ENCODE measurements around the gene CASK.

CASK gene

DNA sequence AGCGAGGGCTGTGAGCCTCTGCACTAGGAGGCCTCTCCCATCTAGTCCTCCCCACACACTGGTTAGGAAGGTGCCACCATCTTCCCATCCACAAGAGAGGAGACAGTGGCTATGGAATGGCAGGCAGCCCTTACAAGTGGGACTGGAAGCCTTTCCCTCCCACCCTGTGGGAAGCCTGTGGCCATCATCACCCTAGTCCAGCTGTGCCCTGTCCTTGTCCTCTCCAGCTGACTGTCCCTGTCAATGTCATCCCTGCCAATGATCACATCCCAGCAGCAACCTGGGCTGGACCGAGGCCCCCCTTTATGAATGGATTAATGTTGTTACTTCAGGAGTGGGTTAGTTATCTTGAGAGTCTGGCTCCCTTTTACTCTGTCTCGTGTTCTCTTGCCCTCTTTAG, 423.4 kb downstream of the CASK start:
- H3K27me3 ChIP-seq (ENCODE audit: insufficient read depth, low read length, poor library complexity): no peaks in the 10 kb centered on the region
- WGBS (ENCODE audit: extremely low coverage, insufficient coverage, low lambda C conversion rate): no CpG with 5 or more reads among the region's 3 CpGs
- H2BK15ac ChIP-seq (replicated peaks; ENCODE audit: low read depth): no peak overlapping the region
- no peak overlapping the region for H2BK120ac ChIP-seq (ENCODE audit: low read depth, low read length)
- H3K27ac ChIP-seq (ENCODE audit: low read depth, low read length): no peak overlapping the region
- DNase-seq: no peak
- H3K79me2 ChIP-seq (ENCODE audit: control insufficient read depth, insufficient read depth, low read length): no peaks in the 10 kb centered on the region
- no peak overlapping the region for H2BK5ac ChIP-seq (ENCODE audit: low read length)
- H3K18ac ChIP-seq (ENCODE audit: low read length): no peak overlapping the region
- no peaks in the 10 kb centered on the region for H3K4me1 ChIP-seq (ENCODE audit: control insufficient read depth, low read depth, low read length)
- H3K4me3 ChIP-seq (ENCODE audit: low read length): no peak overlapping the region
- no peak overlapping the region for H4K5ac ChIP-seq (ENCODE audit: low read length)
- H4K8ac ChIP-seq (ENCODE audit: low read depth, low read length): no peak overlapping the region
- no peak overlapping the region for H3K4me2 ChIP-seq (ENCODE audit: low read length)
- H3K9ac ChIP-seq (ENCODE audit: low read length): no peak overlapping the region
- no peak overlapping the region for H2AK5ac ChIP-seq (ENCODE audit: low read length)
- no peaks in the 10 kb centered on the region for H3K79me1 ChIP-seq (ENCODE audit: low read length)
- H3K23ac ChIP-seq (ENCODE audit: low read length): no peak overlapping the region
- H3K56ac ChIP-seq (ENCODE audit: low read length): no peak overlapping the region
- H3K36me3 ChIP-seq (ENCODE audit: control insufficient read depth, insufficient read depth, low read length): no peaks in the 10 kb centered on the region
- no peak overlapping the region for H3K4ac ChIP-seq (ENCODE audit: low read depth, low read length)

DNA sequence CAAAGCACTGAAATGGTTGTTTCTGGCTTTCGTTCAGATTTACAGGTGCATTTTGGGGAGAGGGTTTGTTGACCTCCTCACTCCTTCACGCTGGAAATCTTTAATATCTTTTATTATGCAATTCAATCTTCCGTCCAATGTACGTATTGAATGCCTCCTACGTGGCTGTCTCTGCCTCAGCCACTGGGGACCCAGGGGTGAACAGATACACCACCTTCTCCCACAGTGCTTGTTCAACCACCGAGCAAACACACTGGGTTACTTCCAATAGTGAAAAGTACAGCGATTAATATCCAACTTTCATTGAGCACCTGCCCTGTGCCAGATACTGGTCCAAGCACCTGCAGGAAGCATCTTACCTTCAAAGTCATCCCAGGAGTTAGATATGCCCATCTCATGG, 424.2 kb downstream of the CASK start:
- Histone ChIP-seq H3K23ac (ENCODE audit: low read length) (no peak overlapping the region), H2BK5ac (ENCODE audit: low read length) (no peak overlapping the region), H3K9ac (ENCODE audit: low read length) (no peak overlapping the region), H3K18ac (ENCODE audit: low read length) (no peak overlapping the region), H3K27me3 (ENCODE audit: insufficient read depth, low read length, poor library complexity) (no peaks in the 10 kb centered on the region), H4K5ac (ENCODE audit: low read length) (no peak overlapping the region), H3K27ac (ENCODE audit: low read depth, low read length) (no peak overlapping the region), H3K4me2 (ENCODE audit: low read length) (no peak overlapping the region), H2BK15ac (replicated peaks; ENCODE audit: low read depth) (no peak overlapping the region), H3K36me3 (ENCODE audit: control insufficient read depth, insufficient read depth, low read length) (no peaks in the 10 kb centered on the region), H3K4me3 (ENCODE audit: low read length) (no peak overlapping the region), H3K56ac (ENCODE audit: low read length) (no peak overlapping the region), H4K8ac (ENCODE audit: low read depth, low read length) (no peak overlapping the region), H2BK120ac (ENCODE audit: low read depth, low read length) (no peak overlapping the region), H2AK5ac (ENCODE audit: low read length) (no peak overlapping the region), H3K4ac (ENCODE audit: low read depth, low read length) (no peak overlapping the region), H3K4me1 (ENCODE audit: control insufficient read depth, low read depth, low read length) (no peaks in the 10 kb centered on the region), H3K79me1 (ENCODE audit: low read length) (no peaks in the 10 kb centered on the region), H3K79me2 (ENCODE audit: control insufficient read depth, insufficient read depth, low read length) (no peaks in the 10 kb centered on the region)
- no CpG with 5 or more reads among the region's 7 CpGs for WGBS (ENCODE audit: extremely low coverage, insufficient coverage, low lambda C conversion rate)
- DNase-seq: no peak

DNA sequence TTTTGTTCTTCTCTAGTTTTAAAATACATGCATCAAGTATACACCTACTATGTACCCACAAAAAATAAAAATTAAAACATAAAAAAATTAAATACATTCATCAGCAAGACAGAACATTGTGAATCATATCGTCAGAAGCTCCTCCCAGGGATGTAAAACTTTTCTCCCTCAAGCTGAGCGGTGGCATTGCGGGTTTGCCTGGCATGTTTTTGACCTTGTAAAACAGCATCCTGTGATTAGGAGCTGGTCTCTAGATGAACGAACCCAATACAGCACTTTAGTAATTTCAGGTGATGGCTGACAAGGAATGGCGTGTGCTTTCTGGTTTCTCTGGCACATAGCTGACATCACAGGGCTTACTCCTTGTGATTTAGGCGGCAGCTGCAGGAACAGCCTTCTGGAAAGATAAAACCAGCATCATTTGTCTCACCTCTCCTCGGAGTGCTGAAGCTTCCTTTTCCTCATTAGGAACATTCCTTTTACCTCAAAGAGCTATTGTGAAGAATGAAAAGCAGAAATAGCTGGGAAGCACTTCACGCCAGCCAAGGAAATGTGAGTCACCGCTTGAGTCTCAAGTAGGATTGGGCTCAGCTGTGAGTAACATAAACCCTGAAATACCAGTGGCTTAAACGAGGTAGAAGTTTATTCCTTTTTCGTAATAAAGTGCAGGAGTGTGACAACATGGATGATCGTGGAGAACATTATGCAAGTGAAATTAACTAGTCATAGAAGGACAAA, 431.9 kb downstream of the CASK start:
- Histone ChIP-seq H2BK15ac (replicated peaks; ENCODE audit: low read depth) (peak overlapping the region; percentile 36), H3K4me3 (ENCODE audit: low read length) (no peak overlapping the region), H3K9ac (ENCODE audit: low read length) (no peak overlapping the region), H3K79me2 (ENCODE audit: control insufficient read depth, insufficient read depth, low read length) (no peaks in the 10 kb centered on the region), H3K27me3 (ENCODE audit: insufficient read depth, low read length, poor library complexity) (no peaks in the 10 kb centered on the region), H2BK120ac (ENCODE audit: low read depth, low read length) (no peak overlapping the region), H3K4me1 (ENCODE audit: control insufficient read depth, low read depth, low read length) (no peaks in the 10 kb centered on the region), H3K56ac (ENCODE audit: low read length) (no peak overlapping the region), H3K4ac (ENCODE audit: low read depth, low read length) (no peak overlapping the region), H3K79me1 (ENCODE audit: low read length) (no peaks in the 10 kb centered on the region), H3K4me2 (ENCODE audit: low read length) (no peak overlapping the region), H4K5ac (ENCODE audit: low read length) (no peak overlapping the region), H2BK5ac (ENCODE audit: low read length) (no peak overlapping the region), H4K8ac (ENCODE audit: low read depth, low read length) (no peak overlapping the region), H3K36me3 (ENCODE audit: control insufficient read depth, insufficient read depth, low read length) (no peaks in the 10 kb centered on the region), H3K23ac (ENCODE audit: low read length) (no peak overlapping the region), H3K18ac (ENCODE audit: low read length) (no peak overlapping the region), H2AK5ac (ENCODE audit: low read length) (no peak overlapping the region), H3K27ac (ENCODE audit: low read depth, low read length) (peak overlapping the region; percentile 44)
- peak; percentile 93 for DNase-seq
- no CpG with 5 or more reads among the region's 12 CpGs for whole genome bisulfite sequencing (ENCODE audit: extremely low coverage, insufficient coverage, low lambda C conversion rate)

DNA sequence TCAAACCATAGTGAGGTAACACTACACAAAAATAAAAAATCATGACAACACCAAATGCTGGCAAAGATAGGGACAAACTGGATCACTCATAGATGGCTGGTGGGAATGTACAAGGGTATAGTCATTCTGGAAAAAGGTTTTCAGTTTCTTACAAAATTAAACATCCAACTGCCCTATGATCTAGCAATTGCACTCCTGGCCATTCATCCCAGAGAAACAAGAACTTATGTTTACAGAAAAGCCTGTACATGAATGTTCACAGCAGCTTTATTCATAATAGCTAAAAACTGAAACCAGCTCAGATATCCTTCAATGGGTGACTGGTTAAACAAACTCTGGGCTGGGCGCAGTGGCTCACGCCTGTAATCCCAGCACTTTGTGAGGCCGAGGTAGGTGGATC, 432.9 kb downstream of the CASK start:
- Histone ChIP-seq H3K79me1 (ENCODE audit: low read length) (no peaks in the 10 kb centered on the region), H4K8ac (ENCODE audit: low read depth, low read length) (no peak overlapping the region), H2BK120ac (ENCODE audit: low read depth, low read length) (no peak overlapping the region), H3K36me3 (ENCODE audit: control insufficient read depth, insufficient read depth, low read length) (no peaks in the 10 kb centered on the region), H3K56ac (ENCODE audit: low read length) (no peak overlapping the region), H3K9ac (ENCODE audit: low read length) (no peak overlapping the region), H3K4me2 (ENCODE audit: low read length) (no peak overlapping the region), H2BK5ac (ENCODE audit: low read length) (no peak overlapping the region), H3K27ac (ENCODE audit: low read depth, low read length) (no peak overlapping the region), H2AK5ac (ENCODE audit: low read length) (no peak overlapping the region), H3K4ac (ENCODE audit: low read depth, low read length) (no peak overlapping the region), H3K18ac (ENCODE audit: low read length) (no peak overlapping the region), H3K79me2 (ENCODE audit: control insufficient read depth, insufficient read depth, low read length) (no peaks in the 10 kb centered on the region), H3K23ac (ENCODE audit: low read length) (no peak overlapping the region), H2BK15ac (replicated peaks; ENCODE audit: low read depth) (no peak overlapping the region), H3K4me1 (ENCODE audit: control insufficient read depth, low read depth, low read length) (no peaks in the 10 kb centered on the region), H3K4me3 (ENCODE audit: low read length) (no peak overlapping the region), H4K5ac (ENCODE audit: low read length) (no peak overlapping the region), H3K27me3 (ENCODE audit: insufficient read depth, low read length, poor library complexity) (no peaks in the 10 kb centered on the region)
- DNase-seq: no peak
- WGBS (ENCODE audit: extremely low coverage, insufficient coverage, low lambda C conversion rate): no CpG with 5 or more reads among the region's 3 CpGs

DNA sequence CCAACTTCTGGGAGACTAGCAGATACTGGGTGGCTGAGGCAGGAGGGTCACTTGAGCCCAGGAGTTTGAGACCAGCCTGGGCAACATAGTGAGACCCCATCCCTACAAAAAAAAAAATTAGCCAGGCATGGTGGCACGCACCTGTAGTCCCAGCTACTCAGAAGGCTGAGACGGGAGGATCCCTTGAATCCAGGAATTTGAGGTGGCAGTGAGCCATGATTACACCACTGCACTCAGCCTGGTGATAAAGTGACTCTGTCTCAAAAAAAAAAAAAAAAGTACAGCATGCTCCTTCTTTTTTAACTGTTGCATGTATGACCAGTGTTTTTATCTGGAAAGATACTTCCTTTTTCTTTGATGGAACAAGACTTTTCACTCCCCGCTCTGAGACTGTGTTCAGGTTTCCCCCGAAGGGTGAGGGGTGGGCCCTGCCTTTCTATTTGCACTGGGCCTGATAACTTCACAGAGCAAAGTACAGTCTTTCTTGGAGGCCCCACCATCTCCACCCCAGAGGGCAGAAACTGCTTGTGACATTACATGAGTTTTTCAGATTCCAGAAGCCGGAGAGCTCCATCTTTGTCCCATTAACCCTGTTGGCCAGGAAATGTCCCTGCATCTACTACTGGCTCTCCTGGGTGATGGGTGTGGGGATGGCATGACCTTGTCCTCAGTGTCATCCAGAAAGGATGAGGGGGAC, 441.1 kb downstream of the CASK start:
- Histone ChIP-seq H3K56ac (ENCODE audit: low read length) (no peak overlapping the region), H3K79me2 (ENCODE audit: control insufficient read depth, insufficient read depth, low read length) (no peaks in the 10 kb centered on the region), H3K9ac (ENCODE audit: low read length) (no peak overlapping the region), H3K23ac (ENCODE audit: low read length) (no peak overlapping the region), H3K27me3 (ENCODE audit: insufficient read depth, low read length, poor library complexity) (no peaks in the 10 kb centered on the region), H4K8ac (ENCODE audit: low read depth, low read length) (no peak overlapping the region), H2AK5ac (ENCODE audit: low read length) (no peak overlapping the region), H3K4ac (ENCODE audit: low read depth, low read length) (no peak overlapping the region), H3K27ac (ENCODE audit: low read depth, low read length) (no peak overlapping the region), H3K79me1 (ENCODE audit: low read length) (no peaks in the 10 kb centered on the region), H2BK5ac (ENCODE audit: low read length) (no peak overlapping the region), H3K4me3 (ENCODE audit: low read length) (no peak overlapping the region), H3K4me2 (ENCODE audit: low read length) (no peak overlapping the region), H2BK15ac (replicated peaks; ENCODE audit: low read depth) (no peak overlapping the region), H3K4me1 (ENCODE audit: control insufficient read depth, low read depth, low read length) (no peaks in the 10 kb centered on the region), H3K18ac (ENCODE audit: low read length) (peak overlapping the region; percentile 39), H3K36me3 (ENCODE audit: control insufficient read depth, insufficient read depth, low read length) (no peaks in the 10 kb centered on the region), H4K5ac (ENCODE audit: low read length) (no peak overlapping the region), H2BK120ac (ENCODE audit: low read depth, low read length) (no peak overlapping the region)
- DNase-seq: peak; percentile 16
- WGBS (ENCODE audit: extremely low coverage, insufficient coverage, low lambda C conversion rate): no CpG with 5 or more reads among the region's 5 CpGs
